Liver (tissue), 9 donors: Measurements from ENCODE around the gene LDHA. TPM values are rescaled to one million over a fixed set of nuclear protein-coding genes. Genes with fewer than 3 reads are reported as not detected.
"Not testable (repeated sequence)": the region's sequence is repeated elsewhere in the genome, so short reads cannot be mapped to it uniquely, and the experiment has no call there.

Experiments
- DNase-seq: peaks from one replicate; pipeline ENCODE4 v3.0.0-alpha.2; 2017; ENCODE audit warnings: low spot score
- H3K27ac ChIP-seq, 2 donors: one replicate each; pipeline ENCODE4 v1.7.0; 2013; ENCODE audit warnings: inconsistent platforms in 2 of 2, low read length in 2 of 2, control low read depth in 1 of 2, low read depth in 1 of 2, mild to moderate bottlenecking in 1 of 2
- H3K27me3 ChIP-seq, 4 donors: one replicate each; pipeline versions ENCODE4 v1.6.1 to v1.7.0; 2013; ENCODE audit warnings: low read length in 3 of 4, inconsistent platforms in 1 of 4, mild to moderate bottlenecking in 1 of 4, moderate library complexity in 1 of 4; ENCODE audit not compliant: control insufficient read depth in 4 of 4, insufficient read depth in 4 of 4
- H3K36me3 ChIP-seq, 4 donors: one replicate each; pipeline versions ENCODE4 v1.6.1 to v1.7.0; 2013; ENCODE audit warnings: low read length in 3 of 4, mild to moderate bottlenecking in 3 of 4, low read depth in 1 of 4, moderate library complexity in 1 of 4; ENCODE audit not compliant: control insufficient read depth in 4 of 4, insufficient read depth in 3 of 4
- H3K4me1 ChIP-seq, 4 donors: one replicate each; pipeline versions ENCODE4 v1.6.1 to v1.7.0; 2013; ENCODE audit warnings: low read length in 3 of 4, mild to moderate bottlenecking in 3 of 4, moderate library complexity in 1 of 4; ENCODE audit not compliant: control insufficient read depth in 4 of 4, insufficient read depth in 4 of 4
- H3K4me3 ChIP-seq, 3 donors: one replicate each; pipeline versions ENCODE4 v1.6.1 to v1.7.0; 2013; ENCODE audit warnings: low read length in 3 of 3, control low read depth in 1 of 3, low read depth in 1 of 3, mild to moderate bottlenecking in 1 of 3
- H3K9ac ChIP-seq, 2 donors: one replicate each; pipeline ENCODE4 v1.7.0; 2013; ENCODE audit warnings: low read length in 2 of 2, mild to moderate bottlenecking in 2 of 2, moderate library complexity in 2 of 2, control low read depth in 1 of 2, low read depth in 1 of 2
- H3K9me3 ChIP-seq, 4 donors: one replicate each; pipeline versions ENCODE4 v1.6.1 to v1.7.0; 2013; ENCODE audit warnings: low read length in 3 of 4; ENCODE audit not compliant: control insufficient read depth in 4 of 4
- FOXA1 ChIP-seq: IDR thresholded peaks from 2 replicates; pipeline ENCODE4 v1.6.1; 2016; ENCODE audit warnings: antibody characterized with exemption
- FOXA2 ChIP-seq: IDR thresholded peaks from 2 replicates; pipeline ENCODE4 v1.6.1; 2016; ENCODE audit warnings: antibody characterized with exemption
- GABPA ChIP-seq, 2 donors: IDR thresholded peaks in 1 of 2; conservative IDR thresholded peaks in 1 of 2; 2 replicates each; pipeline ENCODE4 v1.6.1; 2016; ENCODE audit warnings: antibody characterized with exemption in 2 of 2, mild to moderate bottlenecking in 1 of 2, moderate library complexity in 1 of 2
- HNF4A ChIP-seq, 2 donors: conservative IDR thresholded peaks; 2 replicates each; pipeline ENCODE4 v1.6.1; 2016; ENCODE audit warnings: antibody characterized with exemption in 2 of 2, mild to moderate bottlenecking in 2 of 2
- JUND ChIP-seq, 2 donors: IDR thresholded peaks; 2 replicates each; pipeline ENCODE4 v1.6.1; 2016; ENCODE audit warnings: antibody characterized with exemption in 2 of 2
- REST ChIP-seq: IDR thresholded peaks from 2 replicates; pipeline ENCODE4 v1.6.1; 2016; ENCODE audit warnings: antibody characterized with exemption, mild to moderate bottlenecking
- SP1 ChIP-seq: IDR thresholded peaks from 2 replicates; pipeline ENCODE4 v1.6.1; 2018; ENCODE audit warnings: antibody characterized with exemption, mild to moderate bottlenecking
- YY1 ChIP-seq: IDR thresholded peaks from 2 replicates; pipeline ENCODE4 v1.6.1; 2016; ENCODE audit warnings: antibody characterized with exemption, mild to moderate bottlenecking
- WGBS: extraction: QIAGEN DNeasy Blood & Tissue Kit; methylation state at CpG from one replicate; pipeline ENCODE4 v1.1.7; 2013; 5-methylcytosine and 5-hydroxymethylcytosine counted together
- polyA plus RNA-seq, 2 donors: library from polyadenylated mRNA; stranded (reverse) in 1 of 2; unstranded in 1 of 2; fragments of 200-250 nt in 1 of 2; fragments of >200 nt in 1 of 2; fragmentation: Nextera tagmentation in 1 of 2; extraction: Ambion mirVana in 1 of 2; gene quantifications; one replicate each; pipeline versions ENCODE4 v1.2.1 to v1.2.3, GENCODE V29; 2013 to 2015
- total RNA-seq, 2 donors: library from RNA; depleted of rRNA; stranded (reverse); fragments of >200 nt; gene quantifications; one replicate each; pipeline ENCODE4 v1.2.3, GENCODE V29; 2014
- donor health status: healthy.
- donor health status: healthy.
- donor health status: healthy.
- donor health status: healthy.
- donor health status: healthy.

The LDHA gene
- total and polyA plus RNA-seq, 4 donors: 215 to 911 (median 645) TPM

DNA sequence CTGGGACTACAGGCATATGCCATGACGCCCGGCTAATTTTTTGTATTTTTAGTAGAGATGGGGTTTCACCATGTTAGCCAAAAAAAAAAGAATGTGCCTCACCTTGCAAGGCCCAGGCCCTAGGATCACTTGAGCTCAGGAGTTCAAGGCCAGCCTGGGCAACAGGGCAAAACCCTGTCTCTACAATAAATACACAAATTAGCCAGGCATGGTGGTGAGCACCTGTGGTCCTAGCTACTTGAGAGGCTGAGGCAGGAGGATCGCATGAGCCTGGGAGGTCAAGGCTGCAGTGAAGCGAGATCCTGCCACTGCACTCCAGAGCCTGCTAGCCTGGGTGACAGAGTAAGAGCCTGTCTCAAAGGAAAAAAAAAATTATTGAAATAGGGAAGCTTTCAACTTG, 9.7 kb downstream of the LDHA start (continued):
- TF ChIP-seq REST: no peak
- no peak for TF ChIP-seq YY1
- no peak for TF ChIP-seq JUND (IDR thresholded peaks at IDR 0.05)
- TF ChIP-seq HNF4A (conservative IDR thresholded peaks at IDR 0.05): no peak
- no peak for TF ChIP-seq GABPA (IDR thresholded peaks at IDR 0.05 in 1 of 2, conservative IDR thresholded peaks at IDR 0.05 in 1 of 2)
- no peak for TF ChIP-seq FOXA1
- no peak for TF ChIP-seq FOXA2

GRCh38 chr11:18407400-18407799, 13.0 kb downstream of the LDHA start:
- H3K27me3 ChIP-seq, H3K9ac ChIP-seq, H3K4me3 ChIP-seq, H3K4me1 ChIP-seq, DNase-seq, H3K9me3 ChIP-seq: not testable (repeated sequence)
- Histone ChIP-seq H3K36me3 (peaks cover 4 to 55% (median 48%) of the 10 kb centered on the region in 4 donors), H3K27ac (peak overlapping the region; percentile 49 to 54)
- TF ChIP-seq JUND (IDR thresholded peaks at IDR 0.05) (peak in 1 of 2 donors; percentile 66), HNF4A (conservative IDR thresholded peaks at IDR 0.05) (peak in 1 of 2 donors; percentile 20)
- 29% methylated on average over 3 of the region's 3 CpGs for WGBS

- 96% methylated on average over 9 of the region's 9 CpGs for WGBS
- Histone ChIP-seq H3K36me3 (peaks cover 4 to 42% (median 35%) of the 10 kb centered on the region in 4 donors), H3K9me3 (no peaks in the 10 kb centered on the region), H3K27me3 (no peaks in the 10 kb centered on the region), H3K27ac (peak overlapping the region in 1 of 2 donors; percentile 23), H3K9ac (no peak overlapping the region), H3K4me3 (no peak overlapping the region), H3K4me1 (peaks cover 0 to 10% (median 1%) of the 10 kb centered on the region in 4 donors)
- DNase-seq: no peak
- TF ChIP-seq GABPA (IDR thresholded peaks at IDR 0.05 in 1 of 2, conservative IDR thresholded peaks at IDR 0.05 in 1 of 2) (no peak), JUND (IDR thresholded peaks at IDR 0.05) (no peak), REST (no peak), SP1 (no peak)
Observed at GRCh38 chr11:18408558-18409291, 14.4 kb downstream of the LDHA start.
